GM18868 (cell line): Measurements from ENCODE around the gene TRIM33.
"Not testable (repeated sequence)": the region's sequence is repeated elsewhere in the genome, so short reads cannot be mapped to it uniquely, and the experiment has no call there.

ENCODE experiments used
- ATAC-seq: cut with Tn5 transposase; IDR thresholded peaks from one replicate; pipeline ENCODE4 v1.9.1; 2021; ENCODE audit warnings: mild to moderate bottlenecking, moderate library complexity; ENCODE audit not compliant: unreplicated experiment

The TRIM33 gene

GRCh38 chr1:114423455-114423854 is 87.5 kb downstream of the TRIM33 start:
- ATAC-seq, result no peak

- not testable (repeated sequence) for ATAC-seq
Observed at GRCh38 chr1:114418948-114419347, 92.1 kb downstream of the TRIM33 start.

GRCh38 chr1:114397601-114398000 is 113.4 kb downstream of the TRIM33 start:
- ATAC-seq, result no peak

- no peak for ATAC-seq
Observed at GRCh38 chr1:114395863-114396262, 115.1 kb downstream of the TRIM33 start.

DNA sequence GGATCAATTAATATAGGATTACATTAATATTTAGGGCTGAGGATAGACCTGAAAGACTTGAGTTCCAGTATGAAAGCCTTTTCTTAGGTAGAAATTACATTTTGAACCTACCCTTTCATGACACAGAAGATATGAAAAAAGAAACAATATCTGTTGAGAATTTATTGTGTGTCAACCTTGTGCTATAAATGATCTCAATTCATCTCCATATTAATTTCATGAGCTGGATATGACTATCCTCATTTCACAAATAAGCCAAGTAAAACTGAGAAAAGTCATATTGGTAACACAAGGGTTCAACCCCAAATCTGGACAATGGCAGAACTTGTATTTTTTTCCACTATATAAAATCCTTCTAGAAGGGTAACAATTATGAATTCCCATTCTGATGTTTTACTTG is 120.0 kb downstream of the TRIM33 start:
- no peak for ATAC-seq

DNA sequence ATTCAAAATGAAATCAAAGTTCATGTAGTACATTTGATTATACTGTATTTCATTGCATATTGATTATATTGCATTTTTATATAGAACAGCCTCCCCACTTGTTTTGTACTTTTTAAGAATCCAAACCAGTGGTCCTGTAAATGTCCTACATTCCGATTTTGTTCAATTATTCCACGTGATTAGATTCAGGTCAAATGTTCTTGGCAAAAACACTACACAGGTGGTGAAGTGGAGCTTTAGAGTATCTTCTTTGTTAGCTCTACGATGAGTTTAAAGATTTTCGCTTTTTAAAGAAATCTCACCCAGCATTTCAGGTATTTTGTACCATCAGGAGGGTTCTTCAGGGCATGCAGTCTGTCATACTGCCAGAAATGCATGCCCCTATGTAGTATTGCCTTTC is 120.6 kb downstream of the TRIM33 start:
- no peak for ATAC-seq

DNA sequence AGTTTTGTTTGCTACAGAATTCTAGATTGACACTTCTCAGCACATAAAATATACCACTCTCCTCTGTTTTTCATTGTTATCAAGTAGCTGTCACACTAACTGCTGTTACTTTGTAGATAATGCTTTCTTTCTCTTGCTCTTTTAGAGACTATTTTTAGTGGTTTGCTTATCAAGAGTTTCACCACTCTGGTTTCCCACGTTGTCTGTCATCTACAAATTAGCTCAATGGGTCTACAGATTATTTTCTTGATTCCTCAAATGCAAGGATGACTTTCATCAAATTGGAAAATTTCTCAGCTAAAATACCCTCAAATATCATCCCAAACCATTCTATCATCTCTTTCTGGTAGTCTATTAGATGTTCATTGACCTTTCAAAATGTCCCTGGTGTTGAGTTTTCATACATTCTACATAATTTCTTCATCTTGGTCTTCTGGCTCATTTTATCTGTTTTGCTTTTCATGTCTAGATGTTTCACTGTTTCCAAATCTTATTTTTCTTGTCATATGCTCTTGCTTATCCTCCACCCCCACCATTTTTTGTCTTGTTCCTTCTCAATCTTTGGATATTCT is 122.5 kb downstream of the TRIM33 start:
- ATAC-seq, result no peak

DNA sequence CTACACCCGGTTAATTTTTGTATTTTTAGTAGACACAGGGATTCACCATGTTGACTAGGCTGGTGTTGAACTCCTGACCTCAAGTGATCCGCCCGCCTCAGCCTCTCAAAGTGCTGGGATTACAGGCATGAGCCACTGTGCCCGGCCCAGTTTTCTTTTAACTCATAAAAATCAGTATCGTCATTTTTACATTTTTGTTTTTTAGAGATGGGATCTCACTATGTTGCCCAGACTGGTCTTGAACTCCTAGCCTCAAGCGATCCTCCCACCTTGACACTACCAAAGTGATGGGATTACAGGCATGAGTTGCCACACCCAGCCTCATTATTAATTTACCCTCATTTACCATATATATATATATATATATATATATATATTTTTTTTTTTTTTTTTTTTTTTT is 123.4 kb downstream of the TRIM33 start:
- ATAC-seq, result not testable (repeated sequence)

DNA sequence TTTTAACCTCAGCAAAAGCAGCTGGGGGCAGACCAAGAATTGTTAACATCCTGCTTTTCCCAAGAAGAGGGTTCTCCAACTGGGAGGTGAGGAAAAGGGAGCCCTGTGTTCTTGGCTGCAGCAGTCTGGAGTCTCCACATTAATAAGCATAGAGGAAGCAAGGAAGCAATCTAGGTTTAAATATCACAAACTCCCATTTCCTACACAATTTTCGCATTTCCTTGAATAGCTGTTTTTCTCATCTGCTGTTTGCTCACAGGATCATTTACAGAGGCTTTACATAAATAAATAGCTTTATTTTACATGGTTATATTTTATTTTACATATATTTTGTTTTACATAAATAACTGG is 124.0 kb downstream of the TRIM33 start:
- no peak for ATAC-seq

DNA sequence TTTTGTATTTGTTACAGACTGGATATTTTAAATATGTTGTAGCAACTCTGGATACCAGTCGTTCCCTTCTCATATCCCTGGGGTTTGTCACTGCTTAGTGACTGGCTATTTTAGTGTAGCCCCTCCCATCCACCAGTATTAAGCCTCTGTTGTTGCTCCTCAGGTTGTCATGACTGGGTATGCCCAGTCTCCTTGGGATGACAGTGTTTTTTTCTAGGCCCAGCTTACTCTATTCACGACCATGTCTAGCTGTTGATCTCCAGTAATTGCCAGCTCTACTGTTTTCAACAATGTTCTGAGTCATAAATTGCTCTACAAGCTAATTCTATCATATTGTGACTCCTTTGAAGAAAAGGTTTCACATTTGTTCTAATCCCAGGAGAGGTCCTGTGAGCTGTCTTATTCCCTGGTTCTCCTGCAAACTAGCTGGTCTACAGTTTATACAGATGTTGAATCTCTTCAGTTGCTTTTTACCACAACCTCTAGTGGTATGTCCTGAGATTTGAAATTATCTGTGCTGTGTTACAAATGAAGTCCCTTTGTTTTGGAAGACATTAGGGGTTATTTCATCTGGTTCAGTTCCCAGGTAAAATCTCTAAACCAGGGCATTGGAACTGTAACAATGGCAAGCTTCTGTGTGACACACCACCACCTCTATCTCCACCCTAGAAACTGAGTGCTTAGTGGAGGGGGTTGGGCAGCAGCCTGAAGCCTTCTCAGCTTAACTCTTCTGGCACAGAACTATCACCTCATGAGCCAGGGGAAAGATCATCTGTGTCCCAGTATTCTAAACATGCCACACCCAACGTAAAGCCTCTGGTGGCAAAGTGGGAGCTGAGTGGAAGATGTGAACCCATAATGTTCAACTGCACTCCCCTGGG is 124.6 kb downstream of the TRIM33 start:
- ATAC-seq, result no peak

DNA sequence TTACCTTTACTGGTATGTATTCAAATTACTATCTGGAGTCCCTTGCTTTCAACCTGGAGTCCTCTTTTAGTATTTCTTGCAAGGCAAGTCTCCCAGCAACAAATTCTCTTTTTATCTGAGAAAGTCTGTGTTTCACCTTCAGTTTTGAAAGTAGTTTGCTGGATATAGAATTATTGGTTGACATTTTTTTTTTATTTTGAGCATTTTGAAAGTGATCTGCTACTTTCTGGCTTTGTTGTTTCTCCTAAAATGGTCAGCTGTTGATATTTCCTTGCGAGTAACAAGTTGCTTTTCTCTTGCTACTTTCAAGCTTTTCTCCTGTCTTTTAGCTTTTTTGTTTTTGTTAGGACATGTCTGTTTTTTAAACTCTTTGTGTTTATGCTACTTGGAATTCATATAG is 126.1 kb downstream of the TRIM33 start:
- ATAC-seq, result no peak

GRCh38 chr1:114379987-114380386 is 131.0 kb downstream of the TRIM33 start:
- ATAC-seq, result no peak

DNA sequence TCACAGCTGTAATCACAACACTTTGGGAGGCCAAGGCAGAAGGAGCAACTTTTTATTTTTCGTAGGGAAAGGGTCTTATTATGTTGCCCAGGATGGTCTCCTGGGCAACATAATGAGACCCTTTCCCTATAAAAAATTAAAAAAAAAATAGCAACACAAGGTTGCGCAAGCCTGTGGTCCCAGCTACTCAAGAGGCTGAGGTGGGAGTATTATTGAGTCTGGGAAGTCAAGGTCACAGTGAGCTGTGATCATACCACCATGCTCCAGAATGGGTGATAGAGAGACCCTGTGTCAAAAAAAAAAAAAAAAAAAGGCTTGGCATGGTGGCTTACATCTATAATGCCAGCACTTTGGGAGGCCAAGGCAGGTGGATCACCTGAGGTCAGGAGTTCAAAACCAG is 131.6 kb downstream of the TRIM33 start:
- no peak for ATAC-seq

- no peak for ATAC-seq
Observed at GRCh38 chr1:114377356-114377755, 133.6 kb downstream of the TRIM33 start.

GRCh38 chr1:114369930-114370329 is 141.1 kb downstream of the TRIM33 start:
- no peak for ATAC-seq

- not testable (repeated sequence) for ATAC-seq
Observed at GRCh38 chr1:114369266-114369919, 141.6 kb downstream of the TRIM33 start.

DNA sequence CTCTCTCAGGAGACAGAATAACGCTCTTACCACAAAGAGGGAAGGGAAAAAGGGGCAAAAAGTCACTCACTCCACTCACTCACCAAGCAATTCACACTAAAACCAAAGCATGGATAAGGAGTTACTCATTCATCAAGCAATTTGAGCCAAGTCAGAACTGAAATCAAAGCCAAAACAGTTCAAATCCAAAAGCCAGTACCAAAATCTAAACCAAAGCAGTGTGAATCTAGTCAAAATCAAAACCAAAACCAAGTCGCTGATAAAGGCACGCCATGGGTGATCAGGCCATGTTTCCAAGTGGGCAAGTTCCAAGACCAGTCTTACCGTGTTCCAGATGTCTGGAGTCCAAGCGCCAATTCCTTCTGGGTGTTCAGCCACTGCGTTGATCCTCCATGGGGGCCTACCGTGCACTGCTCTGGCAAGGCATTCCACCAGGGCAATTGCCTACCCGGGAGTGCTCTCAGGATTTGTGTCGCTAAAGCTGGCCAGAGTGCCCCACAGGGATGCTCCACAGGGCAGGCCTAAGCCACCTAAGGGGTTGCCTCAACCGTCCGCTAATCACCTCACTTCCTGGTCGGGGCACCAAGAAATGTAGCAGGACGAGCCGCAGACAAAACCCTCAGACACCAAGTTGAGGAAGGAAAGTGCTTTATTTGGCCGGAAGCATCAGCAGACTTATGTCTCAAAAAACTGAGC is 142.3 kb downstream of the TRIM33 start:
- ATAC-seq, result no peak

DNA sequence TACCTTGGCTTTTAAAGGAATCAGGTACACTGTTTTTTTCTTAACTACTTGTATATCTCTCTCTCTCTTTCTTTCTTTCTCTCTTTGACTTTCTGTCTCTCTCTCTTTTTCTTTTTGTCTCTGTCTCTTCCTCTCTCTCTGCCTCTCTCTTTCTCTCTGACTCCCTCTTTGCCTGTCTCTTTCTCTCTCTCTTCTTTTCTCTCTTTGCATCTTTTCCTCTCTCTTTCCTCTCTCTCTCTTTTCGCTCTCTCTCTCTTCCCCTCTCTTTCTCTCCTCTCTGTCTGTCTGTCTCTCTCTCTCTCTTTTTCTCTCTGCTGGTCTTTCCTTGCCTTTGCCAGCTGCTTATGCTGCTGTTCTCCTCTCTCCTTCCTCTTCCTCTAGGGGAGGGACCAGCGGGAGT is 143.2 kb downstream of the TRIM33 start:
- no peak for ATAC-seq

GRCh38 chr1:114363230-114363629 is 147.8 kb downstream of the TRIM33 start:
- ATAC-seq, result not testable (repeated sequence)

DNA sequence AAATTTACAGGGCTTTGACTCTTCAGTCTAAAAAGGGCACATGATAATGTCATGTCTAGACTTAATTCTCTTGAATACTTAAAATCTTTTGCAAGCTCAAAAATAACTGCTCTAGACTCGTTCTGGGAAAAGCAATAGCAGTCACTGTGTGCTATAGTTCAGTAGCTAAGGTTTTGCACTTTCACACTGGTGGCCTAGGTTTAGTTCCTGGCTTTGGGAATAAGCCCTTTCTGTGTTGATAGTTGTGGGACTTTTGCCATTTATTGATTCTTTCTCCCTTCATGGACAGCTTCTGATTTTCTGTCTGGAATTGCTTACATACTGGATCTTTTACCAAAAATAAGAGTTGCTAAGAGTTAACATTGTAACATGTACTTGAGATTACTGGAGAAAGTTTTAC is 151.2 kb downstream of the TRIM33 start:
- no peak for ATAC-seq

DNA sequence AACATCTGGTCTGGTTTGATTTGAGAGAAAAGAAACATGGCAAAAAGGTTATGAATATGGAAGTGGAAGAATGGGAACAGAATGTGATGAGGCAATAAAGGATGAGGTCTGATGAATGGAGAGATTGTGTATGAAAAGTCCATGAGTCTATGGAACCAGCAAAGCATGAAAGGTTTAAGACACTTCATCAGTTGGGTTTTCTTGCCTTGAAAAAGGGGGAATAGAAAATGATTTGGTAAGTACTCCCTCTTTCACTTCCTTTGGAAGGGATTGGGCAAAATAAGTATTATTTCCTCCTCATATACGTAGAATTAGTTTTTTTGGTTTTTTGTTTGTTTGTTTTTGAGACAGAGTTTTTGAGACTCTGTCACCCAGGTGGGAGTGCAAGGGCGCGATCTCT is 155.8 kb downstream of the TRIM33 start:
- ATAC-seq, result no peak
